Fibroblast of lung (primary cell): Measurements from ENCODE around the gene USP19. TPM values are rescaled to one million over a fixed set of nuclear protein-coding genes. Genes with fewer than 3 reads are reported as not detected.

Source experiments
- DNase-seq, 2 donors: peaks; one replicate each; pipeline versions ENCODE4 v3.0.0 to v3.0.0-alpha.2; 2010; ENCODE audit warnings: low read depth in 2 of 2
- H2AFZ ChIP-seq: 2 replicates; pipeline ENCODE4 v1.5.1; 2012; ENCODE audit warnings: low read length, control low read depth, inconsistent platforms
- H3K27ac ChIP-seq: 2 replicates; pipeline ENCODE4 v1.5.1; 2011; ENCODE audit warnings: low read length, control low read depth; ENCODE audit not compliant: insufficient read depth
- H3K27me3 ChIP-seq: 2 replicates; pipeline ENCODE4 v1.5.1; 2011; ENCODE audit warnings: mild to moderate bottlenecking, low read length; ENCODE audit not compliant: control insufficient read depth, insufficient read depth
- H3K36me3 ChIP-seq: 2 replicates; pipeline ENCODE4 v1.5.1; 2011; ENCODE audit warnings: low read length; ENCODE audit not compliant: control insufficient read depth, insufficient read depth
- H3K4me1 ChIP-seq: 2 replicates; pipeline ENCODE4 v1.5.1; 2011; ENCODE audit warnings: low read length; ENCODE audit not compliant: control insufficient read depth, insufficient read depth; ENCODE audit errors: extremely low read depth
- H3K4me2 ChIP-seq: 2 replicates; pipeline ENCODE4 v1.5.1; 2011; ENCODE audit warnings: low read length, control low read depth; ENCODE audit not compliant: insufficient read depth; ENCODE audit errors: extremely low read depth
- H3K4me3 ChIP-seq, 4 experiments: fragments of 200-600 bp in 1 of 4; sonication (generic) in 1 of 4; replicated peaks in 1 of 4; 2 replicates each; pipeline ENCODE4 v1.5.1; 2011 to 2016; ENCODE audit warnings: low read length in 4 of 4, low read depth in 3 of 4, mild to moderate bottlenecking in 3 of 4, control low read depth in 2 of 4, inconsistent platforms in 1 of 4, mixed read lengths in 1 of 4; ENCODE audit not compliant: insufficient read depth in 1 of 4; ENCODE audit errors: control extremely low read depth in 1 of 4
- H3K79me2 ChIP-seq: 2 replicates; pipeline ENCODE4 v1.5.1; 2012; ENCODE audit warnings: mild to moderate bottlenecking, low read length, inconsistent platforms; ENCODE audit not compliant: control insufficient read depth, insufficient read depth
- H3K9ac ChIP-seq: 2 replicates; pipeline ENCODE4 v1.5.1; 2011; ENCODE audit warnings: mild to moderate bottlenecking, low read length, control low read depth; ENCODE audit not compliant: insufficient read depth
- H3K9me3 ChIP-seq: 2 replicates; pipeline ENCODE4 v1.5.1; 2012; ENCODE audit warnings: low read depth, low read length; ENCODE audit not compliant: control insufficient read depth, insufficient read depth
- H4K20me1 ChIP-seq: 2 replicates; pipeline ENCODE4 v1.5.1; 2011; ENCODE audit warnings: low read length; ENCODE audit not compliant: control insufficient read depth, insufficient read depth; ENCODE audit errors: extremely low read depth
- EZH2 ChIP-seq: IDR thresholded peaks from 2 replicates; pipeline ENCODE4 v1.5.1; 2012; ENCODE audit warnings: low read length, control low read depth, mild to moderate bottlenecking; ENCODE audit errors: missing control alignments
- polyA plus RNA-seq, 2 donors: library from polyadenylated mRNA; depleted of rRNA in 1 of 2; stranded (reverse) in 1 of 2; unstranded in 1 of 2; fragments of >200 nt; gene quantifications; 2 replicates each; pipeline ENCODE4 v1.2.1, GENCODE V29; 2011 to 2012; ENCODE audit warnings: missing spikeins in 1 of 2
- total RNA-seq: library from RNA; depleted of rRNA; stranded (reverse); fragments of >200 nt; gene quantifications from 2 replicates; pipeline ENCODE4 v1.2.1, GENCODE V29; 2014
- TF ChIP-seq, protein P1 (sequence below), 2 donors: IDR thresholded peaks in 1 of 2; conservative IDR thresholded peaks in 1 of 2; 1 replicate in 1 of 2; 2 replicates in 1 of 2; pipeline ENCODE4 v1.5.1; 2011 to 2012; ENCODE audit warnings: low read length in 2 of 2, control low read depth in 1 of 2, inconsistent platforms in 1 of 2, low read depth in 1 of 2, mild to moderate bottlenecking in 1 of 2

USP19 gene
- total and polyA plus RNA-seq, 2 donors (not counting 1 experiment from before 2014, with no cell fraction given) = 23.3 to 53.8 TPM

DNA sequence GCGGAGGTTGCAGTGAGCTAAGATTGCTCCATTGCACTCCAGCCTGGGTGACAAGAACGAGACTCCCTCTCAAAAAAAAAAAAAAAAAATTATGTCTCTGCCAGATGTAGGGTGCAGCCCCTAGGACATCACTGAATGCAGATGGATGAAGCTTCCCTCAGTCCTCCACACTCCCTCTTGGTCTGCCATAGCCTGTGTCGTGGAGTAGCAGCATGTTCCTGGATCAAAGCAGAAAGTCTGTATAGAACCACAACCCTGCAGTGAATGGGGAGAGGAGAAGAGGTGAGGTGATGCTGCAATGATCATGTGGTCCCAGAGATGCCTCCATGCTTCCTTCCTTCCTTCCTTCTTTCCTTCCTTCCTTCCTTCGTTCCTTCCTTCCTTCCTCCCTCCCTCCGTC, 27.5 kb upstream of the USP19 start:
- DNase-seq = no peak
- no peak overlapping the region for H3K4me2 ChIP-seq
- no peak overlapping the region for H3K27ac ChIP-seq
- H3K9me3 ChIP-seq = no peaks in the 10 kb centered on the region
- H4K20me1 ChIP-seq = no peaks in the 10 kb centered on the region
- no peak overlapping the region for H3K4me3 ChIP-seq
- H3K79me2 ChIP-seq = no peaks in the 10 kb centered on the region
- no peaks in the 10 kb centered on the region for H3K36me3 ChIP-seq
- no peak overlapping the region for H2AFZ ChIP-seq
- H3K9ac ChIP-seq = no peak overlapping the region
- no peaks in the 10 kb centered on the region for H3K4me1 ChIP-seq
- no peak for TF ChIP-seq EZH2
- no peaks in the 10 kb centered on the region for H3K27me3 ChIP-seq

GRCh38 chr3:49140080-49140479, 19.5 kb upstream of the USP19 start:
- no peaks in the 10 kb centered on the region for H3K4me1 ChIP-seq

GRCh38 chr3:49135499-49135898, 14.9 kb upstream of the USP19 start:
- no peaks in the 10 kb centered on the region for H4K20me1 ChIP-seq
- no peak for DNase-seq
- TF ChIP-seq, protein P1, sequence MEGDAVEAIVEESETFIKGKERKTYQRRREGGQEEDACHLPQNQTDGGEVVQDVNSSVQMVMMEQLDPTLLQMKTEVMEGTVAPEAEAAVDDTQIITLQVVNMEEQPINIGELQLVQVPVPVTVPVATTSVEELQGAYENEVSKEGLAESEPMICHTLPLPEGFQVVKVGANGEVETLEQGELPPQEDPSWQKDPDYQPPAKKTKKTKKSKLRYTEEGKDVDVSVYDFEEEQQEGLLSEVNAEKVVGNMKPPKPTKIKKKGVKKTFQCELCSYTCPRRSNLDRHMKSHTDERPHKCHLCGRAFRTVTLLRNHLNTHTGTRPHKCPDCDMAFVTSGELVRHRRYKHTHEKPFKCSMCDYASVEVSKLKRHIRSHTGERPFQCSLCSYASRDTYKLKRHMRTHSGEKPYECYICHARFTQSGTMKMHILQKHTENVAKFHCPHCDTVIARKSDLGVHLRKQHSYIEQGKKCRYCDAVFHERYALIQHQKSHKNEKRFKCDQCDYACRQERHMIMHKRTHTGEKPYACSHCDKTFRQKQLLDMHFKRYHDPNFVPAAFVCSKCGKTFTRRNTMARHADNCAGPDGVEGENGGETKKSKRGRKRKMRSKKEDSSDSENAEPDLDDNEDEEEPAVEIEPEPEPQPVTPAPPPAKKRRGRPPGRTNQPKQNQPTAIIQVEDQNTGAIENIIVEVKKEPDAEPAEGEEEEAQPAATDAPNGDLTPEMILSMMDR (conservative IDR thresholded peaks at IDR 0.05 in 1 of 2, IDR thresholded peaks at IDR 0.05 in 1 of 2; ENCODE audit: low read depth in 1 of 2, low read length in 2 of 2) = no peak
- no peak for TF ChIP-seq EZH2
- H3K27me3 ChIP-seq = peaks cover 5% of the 10 kb centered on the region
- H3K27ac ChIP-seq = no peak overlapping the region
- peaks cover 3% of the 10 kb centered on the region for H3K4me1 ChIP-seq
- peaks cover 10% of the 10 kb centered on the region for H3K36me3 ChIP-seq
- no peak overlapping the region for H3K4me3 ChIP-seq
- no peak overlapping the region for H2AFZ ChIP-seq
- no peak overlapping the region for H3K4me2 ChIP-seq
- H3K9me3 ChIP-seq = no peaks in the 10 kb centered on the region
- no peak overlapping the region for H3K9ac ChIP-seq
- peaks cover 23% of the 10 kb centered on the region for H3K79me2 ChIP-seq

More at GRCh38 chr3:49140080-49140479, 19.5 kb upstream of the USP19 start:
- Histone ChIP-seq H3K4me2 (no peak overlapping the region), H3K27ac (no peak overlapping the region), H3K9ac (no peak overlapping the region), H3K9me3 (no peaks in the 10 kb centered on the region), H3K4me3 (no peak overlapping the region), H4K20me1 (no peaks in the 10 kb centered on the region), H3K27me3 (peaks cover 5% of the 10 kb centered on the region), H2AFZ (no peak overlapping the region), H3K36me3 (no peaks in the 10 kb centered on the region), H3K79me2 (no peaks in the 10 kb centered on the region)
- TF ChIP-seq, protein P1 (conservative IDR thresholded peaks at IDR 0.05 in 1 of 2, IDR thresholded peaks at IDR 0.05 in 1 of 2; ENCODE audit: low read depth in 1 of 2, low read length in 2 of 2) = no peak
- TF ChIP-seq EZH2 = no peak
- DNase-seq = no peak
